SK-N-MC (cell line): Measurements from ENCODE around the gene ITSN1.
A peak's percentile ranks its signal among the peaks of the same experiment; 100 is the strongest.

Experiments
- DNase-seq: peaks from one replicate; pipeline ENCODE4 v3.0.0-alpha.2; 2011; ENCODE audit warnings: low read depth, low spot score
- H3K27ac ChIP-seq: fragments of 200-600 bp; sonication (generic); 2 replicates; pipeline ENCODE4 v1.5.1; 2016; ENCODE audit warnings: mixed run types
- H3K36me3 ChIP-seq: fragments of 200-600 bp; sonication (generic); 2 replicates; pipeline ENCODE4 v1.6.1; 2017; ENCODE audit warnings: antibody characterized with exemption, low read length, mixed read lengths; ENCODE audit not compliant: insufficient read depth
- H3K4me3 ChIP-seq: fragments of 200-600 bp; sonication (generic); 2 replicates; pipeline ENCODE4 v1.5.1; 2016
- H3K9ac ChIP-seq: fragments of 200-600 bp; sonication (generic); 2 replicates; pipeline ENCODE4 v1.8.0; 2017; ENCODE audit warnings: mixed run types, mixed read lengths; ENCODE audit not compliant: insufficient read length
- H3K9me3 ChIP-seq: fragments of 200-600 bp; sonication (generic); 2 replicates; pipeline ENCODE4 v1.6.1; 2017; ENCODE audit warnings: low read depth, mild to moderate bottlenecking, antibody characterized with exemption, low read length, moderate library complexity, mixed read lengths
- EZH2 ChIP-seq: fragments of 200-600 bp; sonication (generic); IDR thresholded peaks from one replicate; pipeline ENCODE4 v1.6.1; 2017; ENCODE audit warnings: antibody characterized with exemption
- FOXP2 ChIP-seq: optimal IDR thresholded peaks from 2 replicates; pipeline ENCODE3; 2011; ENCODE audit warnings: mild to moderate bottlenecking, moderate library complexity; ENCODE audit not compliant: insufficient read depth; ENCODE audit errors: extremely low read length, control extremely low read depth
- POLR2AphosphoS5 ChIP-seq: IDR thresholded peaks from 2 replicates; pipeline ENCODE4 v1.6.1; 2012; ENCODE audit warnings: mild to moderate bottlenecking, low read depth, low read length, borderline replicate concordance

ITSN1 gene

GRCh38 chr21:33902349-33902748, 260.0 kb downstream of the ITSN1 start:
- H3K36me3 ChIP-seq, result peaks cover 59% of the 10 kb centered on the region
- no peak overlapping the region for H3K27ac ChIP-seq
- TF ChIP-seq FOXP2, result no peak
- no peak for TF ChIP-seq POLR2AphosphoS5
- TF ChIP-seq EZH2, result no peak
- no peak for DNase-seq
- H3K9me3 ChIP-seq, result no peaks in the 10 kb centered on the region
- H3K4me3 ChIP-seq, result no peak overlapping the region
- H3K9ac ChIP-seq, result no peak overlapping the region

GRCh38 chr21:33904041-33904440, 261.7 kb downstream of the ITSN1 start:
- Histone ChIP-seq H3K27ac (no peak overlapping the region), H3K36me3 (peaks cover 76% of the 10 kb centered on the region), H3K9me3 (no peaks in the 10 kb centered on the region), H3K9ac (no peak overlapping the region), H3K4me3 (no peak overlapping the region)
- no peak for TF ChIP-seq POLR2AphosphoS5
- no peak for TF ChIP-seq EZH2
- no peak for TF ChIP-seq FOXP2
- DNase-seq, result no peak

- Histone ChIP-seq H3K27ac (no peak overlapping the region), H3K36me3 (peaks cover 95% of the 10 kb centered on the region), H3K4me3 (no peak overlapping the region), H3K9me3 (no peaks in the 10 kb centered on the region), H3K9ac (no peak overlapping the region)
- TF ChIP-seq POLR2AphosphoS5, result no peak
- no peak for TF ChIP-seq EZH2
- no peak for TF ChIP-seq FOXP2
- DNase-seq, result no peak
These were observed 266.5 kb downstream of the ITSN1 start for GRCh38 chr21:33908760-33909159.

GRCh38 chr21:33909756-33910155, 267.5 kb downstream of the ITSN1 start:
- peaks cover 85% of the 10 kb centered on the region for H3K36me3 ChIP-seq
- TF ChIP-seq FOXP2 (no peak), POLR2AphosphoS5 (no peak), EZH2 (no peak)
- H3K27ac ChIP-seq, result no peak overlapping the region
- H3K4me3 ChIP-seq, result no peak overlapping the region
- H3K9me3 ChIP-seq, result no peaks in the 10 kb centered on the region
- no peak for DNase-seq
- no peak overlapping the region for H3K9ac ChIP-seq

- H3K9me3 ChIP-seq, result no peaks in the 10 kb centered on the region
- H3K27ac ChIP-seq, result no peak overlapping the region
- H3K36me3 ChIP-seq, result peaks cover 43% of the 10 kb centered on the region
- H3K9ac ChIP-seq, result peak overlapping the region; percentile 91
- peak overlapping the region; percentile 92 for H3K4me3 ChIP-seq
- TF ChIP-seq EZH2 (no peak), FOXP2 (no peak), POLR2AphosphoS5 (no peak)
- no peak for DNase-seq
These were observed 271.9 kb downstream of the ITSN1 start for GRCh38 chr21:33914188-33914587.

- Histone ChIP-seq H3K9me3 (no peaks in the 10 kb centered on the region), H3K9ac (peak within 1 kb of the TSS; percentile 91), H3K27ac (peak within 1 kb of the TSS; percentile 57), H3K4me3 (peak within 1 kb of the TSS; percentile 92), H3K36me3 (peaks cover 31% of the 10 kb centered on the region)
- peak; percentile 94 for DNase-seq
- TF ChIP-seq FOXP2, result peak; percentile 34
- no peak for TF ChIP-seq EZH2
- peak; percentile 96 for TF ChIP-seq POLR2AphosphoS5
These were observed 273.3 kb downstream of the ITSN1 start, which contains the start of gene ATP5PO for GRCh38 chr21:33915368-33916199. ATP5PO (minus strand) TSS chr21:33915804; CDS start chr21:33915763, 41 bp downstream.

GRCh38 chr21:33916200-33916567, 273.9 kb downstream of the ITSN1 start:
- Histone ChIP-seq H3K27ac (no peak overlapping the region; the same call in 1 of the 2 replicates), H3K36me3 (peaks cover 25% of the 10 kb centered on the region)
- TF ChIP-seq POLR2AphosphoS5 (no peak), FOXP2 (no peak), EZH2 (no peak)

GRCh38 chr21:33917421-33917820, 275.1 kb downstream of the ITSN1 start:
- H3K9ac ChIP-seq, result no peak overlapping the region
- TF ChIP-seq POLR2AphosphoS5, result no peak
- peaks cover 12% of the 10 kb centered on the region for H3K36me3 ChIP-seq
- no peaks in the 10 kb centered on the region for H3K9me3 ChIP-seq
- no peak overlapping the region for H3K4me3 ChIP-seq
- H3K27ac ChIP-seq, result no peak overlapping the region
- no peak for DNase-seq

More at GRCh38 chr21:33916200-33916567, 273.9 kb downstream of the ITSN1 start:
- DNase-seq, result no peak
- Histone ChIP-seq H3K9me3 (no peaks in the 10 kb centered on the region), H3K9ac (peak overlapping the region; percentile 58), H3K4me3 (peak overlapping the region; percentile 92)
